ENCODE data around the gene GPR25. TPM values are rescaled to one million over a fixed set of nuclear protein-coding genes. Genes with fewer than 3 reads are reported as not detected.

Gene GPR25
- total RNA-seq, 4 donors from 2014 or later, result 1.3 TPM; not detected in 3

GRCh38 chr1:200866521-200866920 is 6.3 kb upstream of the GPR25 start:
- Histone ChIP-seq H3K4me1 (no peaks in the 10 kb centered on the region), H3K27ac (no peak overlapping the region), H3K36me3 (peaks cover 0 to 31% (median 0%) of the 10 kb centered on the region in 3 donors), H3K9me3 (no peaks in the 10 kb centered on the region), H3K4me3 (no peak overlapping the region), H3K27me3 (peaks cover 0 to 25% (median 0%) of the 10 kb centered on the region in 4 donors)
- 23 to 24% methylated on average over 5 of the region's 5 CpGs for WGBS, 2 donors
- TF ChIP-seq, protein P1, sequence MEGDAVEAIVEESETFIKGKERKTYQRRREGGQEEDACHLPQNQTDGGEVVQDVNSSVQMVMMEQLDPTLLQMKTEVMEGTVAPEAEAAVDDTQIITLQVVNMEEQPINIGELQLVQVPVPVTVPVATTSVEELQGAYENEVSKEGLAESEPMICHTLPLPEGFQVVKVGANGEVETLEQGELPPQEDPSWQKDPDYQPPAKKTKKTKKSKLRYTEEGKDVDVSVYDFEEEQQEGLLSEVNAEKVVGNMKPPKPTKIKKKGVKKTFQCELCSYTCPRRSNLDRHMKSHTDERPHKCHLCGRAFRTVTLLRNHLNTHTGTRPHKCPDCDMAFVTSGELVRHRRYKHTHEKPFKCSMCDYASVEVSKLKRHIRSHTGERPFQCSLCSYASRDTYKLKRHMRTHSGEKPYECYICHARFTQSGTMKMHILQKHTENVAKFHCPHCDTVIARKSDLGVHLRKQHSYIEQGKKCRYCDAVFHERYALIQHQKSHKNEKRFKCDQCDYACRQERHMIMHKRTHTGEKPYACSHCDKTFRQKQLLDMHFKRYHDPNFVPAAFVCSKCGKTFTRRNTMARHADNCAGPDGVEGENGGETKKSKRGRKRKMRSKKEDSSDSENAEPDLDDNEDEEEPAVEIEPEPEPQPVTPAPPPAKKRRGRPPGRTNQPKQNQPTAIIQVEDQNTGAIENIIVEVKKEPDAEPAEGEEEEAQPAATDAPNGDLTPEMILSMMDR (IDR thresholded peaks at IDR 0.05), result no peak
- no peak for TF ChIP-seq POLR2A (IDR thresholded peaks at IDR 0.05)
- intact Hi-C loops (cut with DNase I), result no loop called here
- DNase-seq, result no peak

- peak overlapping the region in 1 of 4 donors; percentile 9 for H3K27ac ChIP-seq
- peaks cover 0 to 27% (median 0%) of the 10 kb centered on the region in 3 donors for H3K36me3 ChIP-seq
- intact Hi-C loops (cut with DNase I), result no loop called here
- peaks cover 0 to 32% (median 0%) of the 10 kb centered on the region in 4 donors for H3K27me3 ChIP-seq
- no peaks in the 10 kb centered on the region for H3K9me3 ChIP-seq
- TF ChIP-seq, protein P1 (IDR thresholded peaks at IDR 0.05), result no peak
- no peak for TF ChIP-seq POLR2A (IDR thresholded peaks at IDR 0.05)
- DNase-seq, result no peak
- 49 to 58% methylated on average over 7 to 8 of the region's 11 CpGs for WGBS, 2 donors
- H3K4me3 ChIP-seq, result no peak overlapping the region
- no peaks in the 10 kb centered on the region for H3K4me1 ChIP-seq
Observed at GRCh38 chr1:200867018-200867811, 5.6 kb upstream of the GPR25 start.

- TF ChIP-seq, protein P1 (IDR thresholded peaks at IDR 0.05), result no peak
- TF ChIP-seq POLR2A (IDR thresholded peaks at IDR 0.05), result no peak
- Histone ChIP-seq H3K27me3 (peaks cover 0 to 54% (median 11%) of the 10 kb centered on the region in 4 donors), H3K27ac (peak overlapping the region in 2 of 4 donors; percentile 29 to 46), H3K4me3 (no peak overlapping the region), H3K9me3 (no peaks in the 10 kb centered on the region), H3K36me3 (peaks cover 0 to 6% (median 0%) of the 10 kb centered on the region in 3 donors), H3K4me1 (peaks cover 5 to 16% (median 12%) of the 10 kb centered on the region in 3 donors)
- intact Hi-C loops (cut with DNase I), result no loop called here
- no peak for DNase-seq
- 78 to 79% methylated on average over 5 of the region's 5 CpGs for WGBS, 2 donors
Observed at GRCh38 chr1:200869376-200869752, 3.4 kb upstream of the GPR25 start.

DNA sequence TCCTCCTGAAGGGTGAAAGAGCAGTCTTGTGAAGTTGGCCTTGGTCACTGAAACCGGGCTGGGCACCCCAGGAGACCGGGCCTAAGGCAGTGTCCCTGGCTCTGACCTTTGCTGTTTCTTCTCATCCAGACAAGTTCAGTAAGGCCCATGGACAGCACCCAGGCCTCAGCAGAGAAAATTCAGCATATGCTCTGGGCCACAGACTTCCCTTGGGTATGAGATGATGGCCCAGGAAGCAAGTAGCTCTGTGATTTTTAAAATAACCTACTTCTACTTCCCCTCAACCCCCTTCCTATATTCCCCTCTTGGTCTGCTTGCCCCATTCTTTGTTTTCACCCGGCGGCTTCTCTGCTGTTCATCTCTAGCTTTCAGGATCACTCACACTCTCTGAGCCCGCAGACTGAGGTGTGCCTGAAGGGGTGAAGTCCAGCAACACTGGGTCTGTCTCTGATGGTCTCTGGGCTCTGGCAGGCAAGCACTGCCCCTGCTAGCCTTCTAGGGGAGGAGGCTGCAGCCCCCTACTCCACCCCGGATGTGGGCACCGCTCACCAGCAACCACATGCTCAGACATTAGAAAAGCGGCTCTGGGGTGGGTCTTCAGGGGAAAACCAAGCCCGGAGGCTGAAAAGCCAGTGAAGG is 2.9 kb upstream of the GPR25 start:
- H3K27ac ChIP-seq, result peak overlapping the region in 2 of 4 donors; percentile 29 to 46
- intact Hi-C loops (cut with DNase I), result no loop called here
- WGBS, 2 donors, result 66 to 69% methylated on average over 4 to 7 of the region's 9 CpGs
- H3K4me3 ChIP-seq, result no peak overlapping the region
- H3K27me3 ChIP-seq, result peaks cover 0 to 59% (median 11%) of the 10 kb centered on the region in 4 donors
- TF ChIP-seq POLR2A (IDR thresholded peaks at IDR 0.05), result no peak
- TF ChIP-seq, protein P1 (IDR thresholded peaks at IDR 0.05), result no peak
- no peak for DNase-seq
- peaks cover 5 to 16% (median 12%) of the 10 kb centered on the region in 3 donors for H3K4me1 ChIP-seq
- peaks cover 0 to under 1% (median 0%) of the 10 kb centered on the region in 3 donors for H3K36me3 ChIP-seq
- H3K9me3 ChIP-seq, result no peaks in the 10 kb centered on the region

Measured in esophagus squamous epithelium (tissue), 5 donors.